ENCODE data around the gene SVIL.

Gene SVIL

DNA sequence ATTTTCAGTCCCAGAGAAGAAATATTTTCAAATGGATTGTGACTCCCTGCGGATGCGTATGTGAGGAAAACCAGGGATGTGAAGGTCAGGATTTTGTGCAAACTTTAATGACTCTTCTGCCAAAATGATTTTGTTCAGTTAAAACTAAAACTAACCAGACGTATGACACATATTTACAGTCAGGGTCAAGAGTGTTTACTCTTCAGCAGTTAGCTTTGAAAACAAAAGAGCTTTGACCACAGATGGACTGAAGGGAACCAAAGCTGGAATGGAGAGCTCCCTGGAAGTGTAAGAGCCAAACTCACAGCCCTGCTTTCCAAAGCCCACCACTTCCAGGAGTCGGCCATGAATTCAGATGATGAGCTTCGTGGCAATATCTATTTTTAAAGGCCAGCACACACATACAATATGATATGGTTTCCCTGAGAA, 15.5 kb downstream of the SVIL start:
- no peak overlapping the region for H3K4me2 ChIP-seq (ENCODE audit: low read depth, low read length)
- H3K4me1 ChIP-seq (ENCODE audit: low read length): no peaks in the 10 kb centered on the region
- H3F3A ChIP-seq (ENCODE audit: insufficient read depth, low read length): no peaks in the 10 kb centered on the region
- TF ChIP-seq, protein P1, sequence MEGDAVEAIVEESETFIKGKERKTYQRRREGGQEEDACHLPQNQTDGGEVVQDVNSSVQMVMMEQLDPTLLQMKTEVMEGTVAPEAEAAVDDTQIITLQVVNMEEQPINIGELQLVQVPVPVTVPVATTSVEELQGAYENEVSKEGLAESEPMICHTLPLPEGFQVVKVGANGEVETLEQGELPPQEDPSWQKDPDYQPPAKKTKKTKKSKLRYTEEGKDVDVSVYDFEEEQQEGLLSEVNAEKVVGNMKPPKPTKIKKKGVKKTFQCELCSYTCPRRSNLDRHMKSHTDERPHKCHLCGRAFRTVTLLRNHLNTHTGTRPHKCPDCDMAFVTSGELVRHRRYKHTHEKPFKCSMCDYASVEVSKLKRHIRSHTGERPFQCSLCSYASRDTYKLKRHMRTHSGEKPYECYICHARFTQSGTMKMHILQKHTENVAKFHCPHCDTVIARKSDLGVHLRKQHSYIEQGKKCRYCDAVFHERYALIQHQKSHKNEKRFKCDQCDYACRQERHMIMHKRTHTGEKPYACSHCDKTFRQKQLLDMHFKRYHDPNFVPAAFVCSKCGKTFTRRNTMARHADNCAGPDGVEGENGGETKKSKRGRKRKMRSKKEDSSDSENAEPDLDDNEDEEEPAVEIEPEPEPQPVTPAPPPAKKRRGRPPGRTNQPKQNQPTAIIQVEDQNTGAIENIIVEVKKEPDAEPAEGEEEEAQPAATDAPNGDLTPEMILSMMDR (IDR thresholded peaks at IDR 0.05; ENCODE audit: low read length): no peak
- TF ChIP-seq EZH2 (optimal IDR thresholded peaks at IDR 0.05; ENCODE audit: low read depth, low read length): no peak
- no peaks in the 10 kb centered on the region for H3K9me2 ChIP-seq (replicated peaks; ENCODE audit: insufficient read depth, low read length)
- H3K27ac ChIP-seq (ENCODE audit: low read length): no peak overlapping the region
- H3K27me3 ChIP-seq (replicated peaks; ENCODE audit: insufficient read depth, low read length): no peaks in the 10 kb centered on the region
- no peaks in the 10 kb centered on the region for H3K79me2 ChIP-seq (ENCODE audit: low read length)
- no peaks in the 10 kb centered on the region for H3K9me3 ChIP-seq (replicated peaks; ENCODE audit: insufficient read depth, low read length)
- no peaks in the 10 kb centered on the region for H3K36me3 ChIP-seq (replicated peaks; ENCODE audit: insufficient read depth, low read length)
- no peaks in the 10 kb centered on the region for H4K20me1 ChIP-seq (ENCODE audit: insufficient read depth, low read length)
- H2AFZ ChIP-seq (ENCODE audit: low read length): no peak overlapping the region
- no peak overlapping the region for H3K4me3 ChIP-seq (ENCODE audit: low read length)
- H3K9ac ChIP-seq (ENCODE audit: low read length): no peak overlapping the region
- DNase-seq: no peak

GRCh38 chr10:29618341-29619171, 16.2 kb downstream of the SVIL start:
- Histone ChIP-seq H4K20me1 (ENCODE audit: insufficient read depth, low read length) (no peaks in the 10 kb centered on the region), H3K9me2 (replicated peaks; ENCODE audit: insufficient read depth, low read length) (no peaks in the 10 kb centered on the region), H3K79me2 (ENCODE audit: low read length) (no peaks in the 10 kb centered on the region), H3K27ac (ENCODE audit: low read length) (no peak overlapping the region), H3K9ac (ENCODE audit: low read length) (no peak overlapping the region), H3K4me1 (ENCODE audit: low read length) (no peaks in the 10 kb centered on the region), H3K4me3 (ENCODE audit: low read length) (no peak overlapping the region), H3F3A (ENCODE audit: insufficient read depth, low read length) (no peaks in the 10 kb centered on the region), H3K27me3 (replicated peaks; ENCODE audit: insufficient read depth, low read length) (no peaks in the 10 kb centered on the region), H2AFZ (ENCODE audit: low read length) (no peak overlapping the region), H3K9me3 (replicated peaks; ENCODE audit: insufficient read depth, low read length) (no peaks in the 10 kb centered on the region), H3K4me2 (ENCODE audit: low read depth, low read length) (no peak overlapping the region), H3K36me3 (replicated peaks; ENCODE audit: insufficient read depth, low read length) (no peaks in the 10 kb centered on the region)
- no peak for DNase-seq
- TF ChIP-seq EZH2phosphoT487 (IDR thresholded peaks at IDR 0.05; ENCODE audit: low read length) (no peak), EZH2 (optimal IDR thresholded peaks at IDR 0.05; ENCODE audit: low read depth, low read length) (no peak)
- TF ChIP-seq, protein P1 (IDR thresholded peaks at IDR 0.05; ENCODE audit: low read length): no peak

DNA sequence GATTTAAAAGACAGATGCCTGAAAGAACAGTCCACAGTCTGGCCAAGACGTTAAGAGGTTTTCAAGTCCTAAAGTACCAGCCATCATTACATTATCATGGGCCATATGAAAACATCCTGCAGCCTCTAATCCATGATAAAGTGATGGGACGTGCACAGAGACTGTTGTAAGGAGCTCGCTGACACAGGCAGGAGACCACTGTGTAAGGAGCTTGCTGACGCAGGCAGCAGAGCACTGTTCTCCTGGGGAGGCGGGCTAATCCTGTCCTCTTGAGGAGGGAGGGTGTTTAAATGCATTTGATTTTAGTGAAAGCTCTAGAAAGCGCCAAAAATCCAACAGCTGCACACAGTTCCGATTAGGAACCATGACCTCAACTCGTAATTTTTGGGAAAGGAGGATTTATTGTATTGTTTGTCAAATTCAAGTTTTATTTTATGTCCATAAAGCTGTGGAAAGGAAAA, 16.9 kb downstream of the SVIL start:
- Histone ChIP-seq H3K9me3 (replicated peaks; ENCODE audit: insufficient read depth, low read length) (no peaks in the 10 kb centered on the region), H3K36me3 (replicated peaks; ENCODE audit: insufficient read depth, low read length) (no peaks in the 10 kb centered on the region), H3K4me3 (ENCODE audit: low read length) (no peak overlapping the region), H3K9ac (ENCODE audit: low read length) (no peak overlapping the region), H3F3A (ENCODE audit: insufficient read depth, low read length) (no peaks in the 10 kb centered on the region), H3K4me2 (ENCODE audit: low read depth, low read length) (no peak overlapping the region), H3K27ac (ENCODE audit: low read length) (no peak overlapping the region), H3K79me2 (ENCODE audit: low read length) (no peaks in the 10 kb centered on the region), H3K4me1 (ENCODE audit: low read length) (no peaks in the 10 kb centered on the region), H2AFZ (ENCODE audit: low read length) (no peak overlapping the region), H3K9me2 (replicated peaks; ENCODE audit: insufficient read depth, low read length) (no peaks in the 10 kb centered on the region), H4K20me1 (ENCODE audit: insufficient read depth, low read length) (no peaks in the 10 kb centered on the region), H3K27me3 (replicated peaks; ENCODE audit: insufficient read depth, low read length) (no peaks in the 10 kb centered on the region)
- no peak for DNase-seq
- TF ChIP-seq EZH2phosphoT487 (IDR thresholded peaks at IDR 0.05; ENCODE audit: low read length) (no peak), EZH2 (optimal IDR thresholded peaks at IDR 0.05; ENCODE audit: low read depth, low read length) (no peak)
- TF ChIP-seq, protein P1 (IDR thresholded peaks at IDR 0.05; ENCODE audit: low read length): no peak

Measured in MM.1S (cell line).